CD4-positive, alpha-beta T cell (primary cell): ENCODE results near the gene SPATA6. TPM values are rescaled to one million over a fixed set of nuclear protein-coding genes. Genes with fewer than 3 reads are reported as not detected.
"Not testable (repeated sequence)": the region's sequence is repeated elsewhere in the genome, so short reads cannot be mapped to it uniquely, and the experiment has no call there.

Source experiments
- ATAC-seq: fragments of 200-7000 bp; cut with Tn5 transposase; one replicate; pipeline ENCODE4 v1.10.0; 2022; ENCODE audit warnings: mild to moderate bottlenecking; ENCODE audit not compliant: poor library complexity
- CTCF ChIA-PET: fragments of 350-600 bp; sonication (Branson Sonifier 250); formaldehyde crosslinking; loops from one replicate; lab custom pipeline; 2021; ENCODE audit warnings: antibody characterized with exemption, inconsistent platforms; lab: Charles Lee
- POLR2A ChIA-PET: fragments of 350-600 bp; sonication (Branson Sonifier 250); formaldehyde crosslinking; loops from one replicate; lab custom pipeline; 2021; ENCODE audit warnings: antibody characterized with exemption, inconsistent platforms; lab: Charles Lee
- DNase-seq, 14 experiments: peaks; one replicate each; pipeline ENCODE4 v3.0.0-alpha.2; 2013 to 2020; ENCODE audit warnings: mixed read lengths in 2 of 14
- H3K27ac ChIP-seq, 2 donors: one replicate each; pipeline versions ENCODE4 v1.5.1 to v1.7.0; 2013; ENCODE audit warnings: low read length in 2 of 2, low read depth in 1 of 2, mild to moderate bottlenecking in 1 of 2
- H3K27me3 ChIP-seq, 2 experiments: 1 replicate in 1 of 2; 2 replicates in 1 of 2; pipeline versions ENCODE4 v1.6.1 to v1.7.0; 2013; ENCODE audit warnings: low read length in 2 of 2, control low read depth in 1 of 2, mild to moderate bottlenecking in 1 of 2, moderate library complexity in 1 of 2; ENCODE audit not compliant: insufficient read depth in 2 of 2, control insufficient read depth in 1 of 2
- H3K36me3 ChIP-seq: one replicate; pipeline ENCODE4 v1.6.1; 2013; ENCODE audit warnings: low read length, control low read depth; ENCODE audit not compliant: insufficient read depth
- H3K4me1 ChIP-seq: one replicate; pipeline ENCODE4 v1.6.1; 2013; ENCODE audit warnings: low read length, control low read depth; ENCODE audit not compliant: insufficient read depth
- H3K4me3 ChIP-seq: one replicate; pipeline ENCODE4 v1.5.1; 2013; ENCODE audit warnings: mild to moderate bottlenecking, low read length, moderate library complexity
- H3K9me3 ChIP-seq, 2 experiments: 1 replicate in 1 of 2; 2 replicates in 1 of 2; pipeline versions ENCODE4 v1.6.1 to v1.7.0; 2013; ENCODE audit warnings: low read length in 2 of 2, mild to moderate bottlenecking in 2 of 2, control low read depth in 1 of 2, moderate library complexity in 1 of 2; ENCODE audit not compliant: control insufficient read depth in 1 of 2, insufficient read depth in 1 of 2
- H3K27ac Mint-ChIP-seq: one replicate; pipeline ENCODE4 v1.8.0; 2020; ENCODE audit warnings: mixed read lengths
- H3K27me3 Mint-ChIP-seq: one replicate; pipeline ENCODE4 v1.8.0; 2021; ENCODE audit warnings: mixed read lengths
- H3K36me3 Mint-ChIP-seq: one replicate; pipeline ENCODE4 v1.8.0; 2021; ENCODE audit warnings: low read depth, mixed read lengths
- H3K4me1 Mint-ChIP-seq: one replicate; pipeline ENCODE4 v1.8.0; 2021; ENCODE audit warnings: low read depth, mixed read lengths
- H3K4me3 Mint-ChIP-seq: one replicate; pipeline ENCODE4 v1.8.0; 2020; ENCODE audit warnings: mild to moderate bottlenecking, mixed read lengths
- H3K9me3 Mint-ChIP-seq: one replicate; pipeline ENCODE4 v1.8.0; 2020; ENCODE audit warnings: mixed read lengths
- CTCF ChIP-seq: fragments of 200-600 bp; IDR thresholded peaks from one replicate; pipeline ENCODE4 v1.8.0; 2022; ENCODE audit warnings: antibody characterized with exemption, mild to moderate bottlenecking
- intact Hi-C, 2 experiments: fragments of 100-400 bp; cut with DNase I in 1 of 2; cut with micrococcal nuclease in 1 of 2; formaldehyde crosslinking; loops; one replicate each; pipeline versions ENCODE4 v1.15.1 to v1.9.0; 2023 to 2025; cut with DNase I, micrococcal nuclease
- total RNA-seq, 174 experiments: library from RNA in 2 of 174; stranded (reverse) in 2 of 174; gene quantifications; one replicate each; pipeline ENCODE4 v1.2.3 and lab custom pipeline; 2021 to 2026

SPATA6 gene
- total RNA-seq, 2 experiments from 2014 or later = 3.2 to 4.1 TPM

- Histone ChIP-seq H3K4me1 (no peaks in the 10 kb centered on the region), H3K9me3 (peaks cover 0 to 4% of the 10 kb centered on the region in 2 experiments), H3K4me3 (no peak overlapping the region), H3K27ac (no peak overlapping the region), H3K27me3 (no peaks in the 10 kb centered on the region), H3K36me3 (no peaks in the 10 kb centered on the region)
- intact Hi-C loops = no loop called here
- TF ChIP-seq CTCF = no peak
- no peak for ATAC-seq
- Mint-ChIP-seq H3K27me3 (no peaks in the 10 kb centered on the region), H3K9me3 (no peaks in the 10 kb centered on the region), H3K27ac (no peak overlapping the region), H3K4me1 (no peaks in the 10 kb centered on the region), H3K36me3 (no peaks in the 10 kb centered on the region), H3K4me3 (no peak overlapping the region)
- CTCF ChIA-PET = no interaction called here
- POLR2A ChIA-PET = no interaction called here
- DNase-seq = no peak
Observed at GRCh38 chr1:48292706-48293105, 179.3 kb downstream of the SPATA6 start.

GRCh38 chr1:48291421-48291820 is 180.6 kb downstream of the SPATA6 start:
- H3K36me3 ChIP-seq = no peaks in the 10 kb centered on the region
- H3K27me3 ChIP-seq = no peaks in the 10 kb centered on the region
- TF ChIP-seq CTCF = no peak
- no peaks in the 10 kb centered on the region for H3K4me1 ChIP-seq
- DNase-seq = no peak
- Mint-ChIP-seq H3K27ac (no peak overlapping the region), H3K36me3 (no peaks in the 10 kb centered on the region), H3K27me3 (no peaks in the 10 kb centered on the region), H3K9me3 (no peaks in the 10 kb centered on the region), H3K4me1 (no peaks in the 10 kb centered on the region), H3K4me3 (no peak overlapping the region)
- ChIA-PET POLR2A (no interaction called here), CTCF (no interaction called here)
- H3K27ac ChIP-seq = no peak overlapping the region
- no peak for ATAC-seq
- no peak overlapping the region for H3K4me3 ChIP-seq
- H3K9me3 ChIP-seq = peaks cover 0 to 4% of the 10 kb centered on the region in 2 experiments
- intact Hi-C loops = no loop called here

- Histone ChIP-seq H3K27ac (no peak overlapping the region), H3K4me3 (no peak overlapping the region), H3K4me1 (no peaks in the 10 kb centered on the region), H3K36me3 (no peaks in the 10 kb centered on the region), H3K27me3 (no peaks in the 10 kb centered on the region), H3K9me3 (peaks cover 0 to 15% of the 10 kb centered on the region in 2 experiments)
- Mint-ChIP-seq H3K27ac (no peak overlapping the region), H3K9me3 (no peaks in the 10 kb centered on the region), H3K27me3 (no peaks in the 10 kb centered on the region), H3K4me3 (no peak overlapping the region), H3K4me1 (no peaks in the 10 kb centered on the region), H3K36me3 (no peaks in the 10 kb centered on the region)
- ChIA-PET POLR2A (no interaction called here), CTCF (no interaction called here)
- no peak for ATAC-seq
- no peak for DNase-seq
- no peak for TF ChIP-seq CTCF
- intact Hi-C loops = no loop called here
Observed at GRCh38 chr1:48285525-48285924, 186.5 kb downstream of the SPATA6 start.

DNA sequence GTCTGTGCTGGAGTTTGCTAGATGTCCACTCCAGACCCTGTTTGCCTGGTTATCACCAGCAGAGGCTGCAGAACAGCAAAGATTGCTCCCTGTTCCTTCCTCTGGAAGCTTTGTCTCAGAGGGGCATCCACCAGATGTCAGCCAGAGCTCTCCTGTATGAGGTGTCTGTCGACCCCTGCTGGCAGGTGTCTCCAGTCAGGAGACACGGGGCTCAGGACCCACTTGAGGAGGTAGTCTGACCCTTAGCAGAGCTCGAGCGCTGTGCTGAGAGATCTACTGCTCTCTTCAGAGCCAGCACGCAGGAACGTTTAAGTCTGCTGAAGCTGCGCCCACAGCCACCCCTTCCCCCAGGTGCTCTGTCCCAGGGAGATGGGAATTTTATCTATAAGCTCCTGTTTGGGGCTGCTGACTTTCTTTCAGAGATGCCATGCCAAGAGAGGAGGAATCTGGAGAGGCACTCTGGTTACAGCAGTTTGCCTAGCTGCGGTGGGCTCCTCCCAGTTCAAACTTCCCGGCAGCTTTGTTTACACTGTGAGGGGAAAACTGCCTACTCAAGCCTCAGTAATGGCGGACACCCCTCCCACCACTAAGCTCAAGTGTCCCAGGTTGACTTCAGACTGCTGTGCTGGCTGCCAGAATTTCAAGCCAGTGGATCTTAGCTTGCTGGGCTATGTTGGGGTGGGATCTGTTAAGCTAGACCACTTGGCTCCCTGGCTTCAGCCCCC is 187.1 kb downstream of the SPATA6 start:
- H3K9me3 Mint-ChIP-seq, H3K4me3 ChIP-seq, H3K27me3 Mint-ChIP-seq, intact Hi-C loops, H3K36me3 ChIP-seq, H3K27ac Mint-ChIP-seq, H3K36me3 Mint-ChIP-seq, DNase-seq, H3K27ac ChIP-seq, H3K4me1 Mint-ChIP-seq, H3K4me1 ChIP-seq, H3K4me3 Mint-ChIP-seq, CTCF ChIA-PET, H3K27me3 ChIP-seq, POLR2A ChIA-PET, ATAC-seq: not testable (repeated sequence)
- peaks cover 0 to 15% of the 10 kb centered on the region in 2 experiments for H3K9me3 ChIP-seq

- H3K4me1 ChIP-seq, H3K4me3 ChIP-seq, H3K27me3 Mint-ChIP-seq, POLR2A ChIA-PET, H3K27ac ChIP-seq, H3K27ac Mint-ChIP-seq, ATAC-seq, H3K27me3 ChIP-seq, H3K36me3 ChIP-seq, H3K36me3 Mint-ChIP-seq, intact Hi-C loops, H3K9me3 Mint-ChIP-seq, H3K4me3 Mint-ChIP-seq, DNase-seq, CTCF ChIA-PET, H3K4me1 Mint-ChIP-seq: not testable (repeated sequence)
- peaks cover 0 to 11% of the 10 kb centered on the region in 2 experiments for H3K9me3 ChIP-seq
Observed at GRCh38 chr1:48282329-48282728, 189.7 kb downstream of the SPATA6 start.
